HCT116 (cell line): ENCODE measurements around the gene AMDHD1. TPM values are rescaled to one million over a fixed set of nuclear protein-coding genes. Genes with fewer than 3 reads are reported as not detected.
"Not testable (repeated sequence)": the region's sequence is repeated elsewhere in the genome, so short reads cannot be mapped to it uniquely, and the experiment has no call there.

Source experiments
- ATAC-seq: fragments of 200-7000 bp; cut with Tn5 transposase; 2 replicates; pipeline ENCODE4 v1.9.1; 2020; ENCODE audit warnings: mild to moderate bottlenecking, moderate library complexity
- BruUV-seq: library from RNA; stranded (reverse); fragments of 400-500 nt; replicated peaks from 2 replicates; lab custom pipeline; 2021; lab: Mats Ljungman, UMichigan
- CTCF ChIA-PET: fragments of 300-600 bp; sonication (Branson Sonifier 250); formaldehyde crosslinking; loops from one replicate; lab custom pipeline; 2021; ENCODE audit warnings: antibody characterized with exemption; lab: Charles Lee
- POLR2A ChIA-PET: fragments of 300-600, 350-600 bp; sonication (Branson Sonifier 250); formaldehyde crosslinking; loops from one replicate; lab custom pipeline; 2021; ENCODE audit warnings: antibody characterized with exemption; lab: Charles Lee
- RAD21 ChIA-PET, 2 experiments: fragments of 300-600 bp; sonication (Branson Sonifier 250); formaldehyde crosslinking; loops; one replicate each; lab custom pipeline; 2023; ENCODE audit warnings: low total read pairs in 2 of 2; ENCODE audit not compliant: uncharacterized antibody in 2 of 2, unreplicated experiment in 2 of 2, low non-redundant PET in 1 of 2; lab: Charles Lee
- DNase-seq: peaks from one replicate; pipeline ENCODE4 v3.0.0-alpha.2; 2010; ENCODE audit warnings: low read depth, low spot score
- H2AFZ ChIP-seq: fragments of 200-600 bp; shearing (Covaris generic), sonication (generic); 2 replicates; pipeline ENCODE4 v1.6.1; 2017; ENCODE audit warnings: low read depth, mixed run types, mixed read lengths, antibody characterized with exemption, low read length; ENCODE audit not compliant: poor library complexity, severe bottlenecking
- H3K27ac ChIP-seq: 2 replicates; pipeline ENCODE4 v1.5.1; 2012; ENCODE audit warnings: low read depth, low read length
- H3K27me3 ChIP-seq: fragments of 200-600 bp; sonication (generic); 2 replicates; pipeline ENCODE4 v1.6.1; 2016; ENCODE audit warnings: mixed run types, low read length, mixed read lengths; ENCODE audit not compliant: insufficient read depth
- H3K36me3 ChIP-seq, 2 experiments: fragments of 200-500 bp in 1 of 2; fragments of 200-600 bp in 1 of 2; sonication (Bioruptor generic) in 1 of 2; sonication (generic) in 1 of 2; 2 replicates each; pipeline versions ENCODE4 v1.5.1 to v1.6.1; 2014 to 2016; ENCODE audit warnings: low read length in 2 of 2, inconsistent platforms in 1 of 2, mixed read lengths in 1 of 2, mixed run types in 1 of 2; ENCODE audit not compliant: insufficient read depth in 2 of 2, control insufficient read depth in 1 of 2
- H3K4me1 ChIP-seq, 2 experiments: fragments of 200-600 bp in 1 of 2; sonication (generic) in 1 of 2; 2 replicates each; pipeline versions ENCODE4 v1.5.1 to v1.6.1; 2012 to 2017; ENCODE audit warnings: low read length in 2 of 2, inconsistent platforms in 1 of 2, mild to moderate bottlenecking in 1 of 2, mixed read lengths in 1 of 2, mixed run types in 1 of 2, moderate library complexity in 1 of 2; ENCODE audit not compliant: insufficient read depth in 2 of 2, control insufficient read depth in 1 of 2
- H3K4me2 ChIP-seq: fragments of 200-600 bp; sonication (generic); 2 replicates; pipeline ENCODE4 v1.6.1; 2017; ENCODE audit warnings: mixed run types, low read length, mixed read lengths
- H3K4me3 ChIP-seq, 2 experiments: fragments of 200-600 bp in 1 of 2; sonication (generic) in 1 of 2; replicated peaks in 1 of 2; 2 replicates each; pipeline ENCODE4 v1.5.1; 2011 to 2016; ENCODE audit warnings: low read length in 2 of 2, control low read depth in 1 of 2, low read depth in 1 of 2, mild to moderate bottlenecking in 1 of 2, mixed read lengths in 1 of 2, mixed run types in 1 of 2
- H3K79me2 ChIP-seq: fragments of 200-600 bp; sonication (generic); 2 replicates; pipeline ENCODE4 v1.6.1; 2017; ENCODE audit warnings: mild to moderate bottlenecking, mixed run types, low read length, moderate library complexity, mixed read lengths; ENCODE audit not compliant: insufficient read depth
- H3K9ac ChIP-seq: fragments of 200-600 bp; sonication (generic); 2 replicates; pipeline ENCODE4 v1.6.1; 2016; ENCODE audit warnings: low read length, mixed read lengths
- H3K9me2 ChIP-seq: fragments of 200-600 bp; sonication (generic), shearing (Covaris generic); 2 replicates; pipeline ENCODE4 v1.6.1; 2017; ENCODE audit warnings: mixed run types, mild to moderate bottlenecking, moderate library complexity; ENCODE audit not compliant: insufficient read depth
- H3K9me3 ChIP-seq, 2 experiments: fragments of 200-500 bp in 1 of 2; fragments of 200-600 bp in 1 of 2; sonication (Bioruptor generic) in 1 of 2; sonication (generic) in 1 of 2; 2 replicates each; pipeline ENCODE4 v1.6.1; 2014 to 2017; ENCODE audit warnings: low read length in 2 of 2, mixed read lengths in 2 of 2, inconsistent platforms in 1 of 2, low read depth in 1 of 2, mild to moderate bottlenecking in 1 of 2, mixed run types in 1 of 2, moderate library complexity in 1 of 2; ENCODE audit not compliant: control insufficient read depth in 1 of 2, insufficient read depth in 1 of 2
- H4K20me1 ChIP-seq: fragments of 200-600 bp; sonication (generic), shearing (Covaris generic); 2 replicates; pipeline ENCODE4 v1.6.1; 2017; ENCODE audit warnings: mixed run types, mild to moderate bottlenecking, moderate library complexity; ENCODE audit not compliant: insufficient read depth
- ELF1 ChIP-seq: IDR thresholded peaks from 2 replicates; pipeline ENCODE4 v1.6.1; 2012; ENCODE audit warnings: low read depth, borderline replicate concordance
- EZH2phosphoT487 ChIP-seq: fragments of 200-600 bp; IDR thresholded peaks from 2 replicates; pipeline ENCODE4 v1.6.1; 2018; ENCODE audit warnings: antibody characterized with exemption, borderline replicate concordance
- FOSL1 ChIP-seq: IDR thresholded peaks from 2 replicates; pipeline ENCODE4 v1.6.1; 2012; ENCODE audit warnings: low read depth
- JUND ChIP-seq: IDR thresholded peaks from 2 replicates; pipeline ENCODE4 v1.6.1; 2012
- POLR2A ChIP-seq: IDR thresholded peaks from 2 replicates; pipeline ENCODE4 v1.7.0; 2011; ENCODE audit warnings: borderline replicate concordance; ENCODE audit not compliant: insufficient read depth, insufficient read length; ENCODE audit errors: extremely low read depth
- POLR2AphosphoS5 ChIP-seq: IDR thresholded peaks from 2 replicates; pipeline ENCODE4 v1.6.1; 2011; ENCODE audit warnings: mild to moderate bottlenecking, low read depth, low read length, moderate library complexity
- RAD21 ChIP-seq: IDR thresholded peaks from 2 replicates; pipeline ENCODE4 v1.6.1; 2012; ENCODE audit warnings: low read depth, mild to moderate bottlenecking
- SIN3A ChIP-seq: IDR thresholded peaks from 2 replicates; pipeline ENCODE4 v1.6.1; 2012; ENCODE audit warnings: low read depth
- ZNF274 ChIP-seq: fragments of 200-500 bp; sonication (Bioruptor generic); IDR thresholded peaks from 2 replicates; pipeline ENCODE4 v1.6.1; 2014; ENCODE audit warnings: mild to moderate bottlenecking, low read depth, low read length, inconsistent platforms
- intact Hi-C: fragments of 100-400 bp; cut with micrococcal nuclease; formaldehyde crosslinking; loops from 2 replicates; pipeline ENCODE4 v1.10.0; 2022
- total RNA-seq: library from RNA; stranded (reverse); gene quantifications from one replicate; pipeline ENCODE4 v1.2.1, GENCODE V29; 2021; ENCODE audit not compliant: unreplicated experiment
- TF ChIP-seq, protein P1 (sequence below): IDR thresholded peaks from 2 replicates; pipeline ENCODE4 v1.6.1; 2012
- TF ChIP-seq, protein P2 (sequence below): IDR thresholded peaks from 2 replicates; pipeline ENCODE4 v1.6.1; 2012; ENCODE audit warnings: low read depth
- TF ChIP-seq, protein P3 (sequence below): IDR thresholded peaks from 2 replicates; pipeline ENCODE4 v1.6.1; 2011; ENCODE audit warnings: mild to moderate bottlenecking, low read length, moderate library complexity; ENCODE audit not compliant: insufficient replicate concordance; ENCODE audit errors: extremely low read depth

The AMDHD1 gene
- total RNA-seq, 1 experiment from 2014 or later: 3.0 TPM

DNA sequence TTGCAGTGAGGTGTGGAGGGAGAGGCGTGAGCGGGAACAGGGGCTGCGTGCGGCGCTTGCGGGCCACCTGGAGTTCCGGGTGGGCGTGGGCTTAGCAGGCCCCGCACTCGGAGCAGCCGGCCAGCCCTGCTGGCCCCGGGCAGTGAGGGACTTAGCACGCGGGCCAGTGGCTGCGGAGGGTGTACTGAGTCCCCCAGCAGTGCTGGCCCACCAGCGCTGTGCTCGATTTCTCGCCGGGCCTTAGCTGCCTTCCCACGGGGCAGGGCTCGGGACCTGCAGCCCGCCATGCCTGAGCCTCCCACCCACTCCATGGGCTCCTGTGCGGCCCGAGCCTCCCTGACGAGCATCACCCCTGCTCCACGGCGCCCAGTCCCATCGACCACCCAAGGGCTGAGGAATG lies 26.0 kb downstream of the AMDHD1 start:
- H2AFZ ChIP-seq, H4K20me1 ChIP-seq, H3K9ac ChIP-seq, BruUV-seq, H3K4me3 ChIP-seq, H3K4me2 ChIP-seq, H3K9me2 ChIP-seq, DNase-seq, ATAC-seq, H3K36me3 ChIP-seq, CTCF ChIA-PET, POLR2A ChIA-PET, H3K9me3 ChIP-seq, H3K27ac ChIP-seq, intact Hi-C loops, H3K4me1 ChIP-seq, H3K27me3 ChIP-seq, H3K79me2 ChIP-seq: not testable (repeated sequence)
- RAD21 ChIA-PET: interaction anchor here in 1 of 2 experiments (0.7 kb wide), 1 partner anchor 30 kb away, joined by 5 read pairs; no protein-coding TSS in a partner anchor

DNA sequence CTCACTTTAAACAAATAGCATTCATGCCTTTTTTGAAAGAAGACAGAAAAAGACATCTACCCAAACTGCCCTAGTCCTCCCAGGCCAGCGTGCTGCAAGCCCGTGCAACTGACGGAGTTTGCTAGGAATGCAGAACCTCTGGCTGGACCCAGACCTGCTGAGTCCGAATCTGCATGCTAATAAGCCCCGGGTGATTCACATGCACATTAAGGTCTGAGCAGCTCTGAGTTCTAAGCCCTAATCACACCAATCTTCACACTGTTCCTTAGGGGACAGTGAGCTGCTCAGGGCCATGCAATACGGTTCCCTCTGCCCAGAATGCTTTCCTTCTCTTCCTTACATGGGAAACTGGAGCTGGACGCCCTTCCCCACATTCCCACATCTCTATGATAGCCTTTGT lies 27.8 kb downstream of the AMDHD1 start:
- no peak for DNase-seq
- Histone ChIP-seq H3K36me3 (0 out of 4 replicates have a peak, but pooled peaks cover 0 to 2% of the 10 kb centered on the region in 2 experiments), H3K79me2 (no peaks in the 10 kb centered on the region), H3K9me3 (no peaks in the 10 kb centered on the region), H3K27me3 (no peaks in the 10 kb centered on the region), H2AFZ (no peak overlapping the region), H4K20me1 (no peaks in the 10 kb centered on the region), H3K9ac (no peak overlapping the region), H3K4me2 (no peak overlapping the region), H3K27ac (no peak overlapping the region), H3K4me1 (no peaks in the 10 kb centered on the region), H3K4me3 (no peak overlapping the region), H3K9me2 (no peaks in the 10 kb centered on the region)
- intact Hi-C loops: no loop called here
- TF ChIP-seq SIN3A: no peak
- TF ChIP-seq POLR2AphosphoS5: no peak
- no peak for TF ChIP-seq JUND
- no peak for TF ChIP-seq ELF1
- no peak for TF ChIP-seq EZH2phosphoT487
- TF ChIP-seq, protein P1, sequence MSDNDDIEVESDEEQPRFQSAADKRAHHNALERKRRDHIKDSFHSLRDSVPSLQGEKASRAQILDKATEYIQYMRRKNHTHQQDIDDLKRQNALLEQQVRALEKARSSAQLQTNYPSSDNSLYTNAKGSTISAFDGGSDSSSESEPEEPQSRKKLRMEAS: no peak
- TF ChIP-seq, protein P2, sequence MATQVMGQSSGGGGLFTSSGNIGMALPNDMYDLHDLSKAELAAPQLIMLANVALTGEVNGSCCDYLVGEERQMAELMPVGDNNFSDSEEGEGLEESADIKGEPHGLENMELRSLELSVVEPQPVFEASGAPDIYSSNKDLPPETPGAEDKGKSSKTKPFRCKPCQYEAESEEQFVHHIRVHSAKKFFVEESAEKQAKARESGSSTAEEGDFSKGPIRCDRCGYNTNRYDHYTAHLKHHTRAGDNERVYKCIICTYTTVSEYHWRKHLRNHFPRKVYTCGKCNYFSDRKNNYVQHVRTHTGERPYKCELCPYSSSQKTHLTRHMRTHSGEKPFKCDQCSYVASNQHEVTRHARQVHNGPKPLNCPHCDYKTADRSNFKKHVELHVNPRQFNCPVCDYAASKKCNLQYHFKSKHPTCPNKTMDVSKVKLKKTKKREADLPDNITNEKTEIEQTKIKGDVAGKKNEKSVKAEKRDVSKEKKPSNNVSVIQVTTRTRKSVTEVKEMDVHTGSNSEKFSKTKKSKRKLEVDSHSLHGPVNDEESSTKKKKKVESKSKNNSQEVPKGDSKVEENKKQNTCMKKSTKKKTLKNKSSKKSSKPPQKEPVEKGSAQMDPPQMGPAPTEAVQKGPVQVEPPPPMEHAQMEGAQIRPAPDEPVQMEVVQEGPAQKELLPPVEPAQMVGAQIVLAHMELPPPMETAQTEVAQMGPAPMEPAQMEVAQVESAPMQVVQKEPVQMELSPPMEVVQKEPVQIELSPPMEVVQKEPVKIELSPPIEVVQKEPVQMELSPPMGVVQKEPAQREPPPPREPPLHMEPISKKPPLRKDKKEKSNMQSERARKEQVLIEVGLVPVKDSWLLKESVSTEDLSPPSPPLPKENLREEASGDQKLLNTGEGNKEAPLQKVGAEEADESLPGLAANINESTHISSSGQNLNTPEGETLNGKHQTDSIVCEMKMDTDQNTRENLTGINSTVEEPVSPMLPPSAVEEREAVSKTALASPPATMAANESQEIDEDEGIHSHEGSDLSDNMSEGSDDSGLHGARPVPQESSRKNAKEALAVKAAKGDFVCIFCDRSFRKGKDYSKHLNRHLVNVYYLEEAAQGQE: no peak
- TF ChIP-seq POLR2A: no peak
- no peak for TF ChIP-seq FOSL1
- TF ChIP-seq, protein P3, sequence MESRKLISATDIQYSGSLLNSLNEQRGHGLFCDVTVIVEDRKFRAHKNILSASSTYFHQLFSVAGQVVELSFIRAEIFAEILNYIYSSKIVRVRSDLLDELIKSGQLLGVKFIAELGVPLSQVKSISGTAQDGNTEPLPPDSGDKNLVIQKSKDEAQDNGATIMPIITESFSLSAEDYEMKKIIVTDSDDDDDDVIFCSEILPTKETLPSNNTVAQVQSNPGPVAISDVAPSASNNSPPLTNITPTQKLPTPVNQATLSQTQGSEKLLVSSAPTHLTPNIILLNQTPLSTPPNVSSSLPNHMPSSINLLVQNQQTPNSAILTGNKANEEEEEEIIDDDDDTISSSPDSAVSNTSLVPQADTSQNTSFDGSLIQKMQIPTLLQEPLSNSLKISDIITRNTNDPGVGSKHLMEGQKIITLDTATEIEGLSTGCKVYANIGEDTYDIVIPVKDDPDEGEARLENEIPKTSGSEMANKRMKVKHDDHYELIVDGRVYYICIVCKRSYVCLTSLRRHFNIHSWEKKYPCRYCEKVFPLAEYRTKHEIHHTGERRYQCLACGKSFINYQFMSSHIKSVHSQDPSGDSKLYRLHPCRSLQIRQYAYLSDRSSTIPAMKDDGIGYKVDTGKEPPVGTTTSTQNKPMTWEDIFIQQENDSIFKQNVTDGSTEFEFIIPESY: no peak
- TF ChIP-seq RAD21: no peak
- no peak for TF ChIP-seq ZNF274
- RAD21 ChIA-PET: interaction anchor here in 1 of 2 experiments (0.7 kb wide), 1 partner anchor 97 kb away, joined by 3 read pairs; no protein-coding TSS in a partner anchor
- POLR2A ChIA-PET: no interaction called here
- CTCF ChIA-PET: no interaction called here
- BruUV-seq: no TSS peak
- no peak for ATAC-seq
